ENCODE measurements around the gene JMJD4. TPM values are rescaled to one million over a fixed set of nuclear protein-coding genes. Genes with fewer than 3 reads are reported as not detected.

The JMJD4 gene, protein sequence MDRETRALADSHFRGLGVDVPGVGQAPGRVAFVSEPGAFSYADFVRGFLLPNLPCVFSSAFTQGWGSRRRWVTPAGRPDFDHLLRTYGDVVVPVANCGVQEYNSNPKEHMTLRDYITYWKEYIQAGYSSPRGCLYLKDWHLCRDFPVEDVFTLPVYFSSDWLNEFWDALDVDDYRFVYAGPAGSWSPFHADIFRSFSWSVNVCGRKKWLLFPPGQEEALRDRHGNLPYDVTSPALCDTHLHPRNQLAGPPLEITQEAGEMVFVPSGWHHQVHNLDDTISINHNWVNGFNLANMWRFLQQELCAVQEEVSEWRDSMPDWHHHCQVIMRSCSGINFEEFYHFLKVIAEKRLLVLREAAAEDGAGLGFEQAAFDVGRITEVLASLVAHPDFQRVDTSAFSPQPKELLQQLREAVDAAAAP
- 21.5 and 25.0 TPM in 2 replicates for total RNA-seq

- intact Hi-C loops (cut with micrococcal nuclease): loop anchor here (1.0 to 5.0 kb wide), 8 partner anchors 27 to 478 kb away; partner anchors contain the start of genes ARF1, IBA57 and ZNF678
These were observed at the start of gene JMJD4, which contains the start of gene SNAP47 for GRCh38 chr1:227734856-227735538. TSS of gene JMJD4 (minus strand) at chr1:227735302. CDS start at chr1:227735273, 29 bp downstream. TSS of gene SNAP47 (plus strand) at chr1:227735435. CDS start at chr1:227747737, 12,302 bp downstream.

DNA sequence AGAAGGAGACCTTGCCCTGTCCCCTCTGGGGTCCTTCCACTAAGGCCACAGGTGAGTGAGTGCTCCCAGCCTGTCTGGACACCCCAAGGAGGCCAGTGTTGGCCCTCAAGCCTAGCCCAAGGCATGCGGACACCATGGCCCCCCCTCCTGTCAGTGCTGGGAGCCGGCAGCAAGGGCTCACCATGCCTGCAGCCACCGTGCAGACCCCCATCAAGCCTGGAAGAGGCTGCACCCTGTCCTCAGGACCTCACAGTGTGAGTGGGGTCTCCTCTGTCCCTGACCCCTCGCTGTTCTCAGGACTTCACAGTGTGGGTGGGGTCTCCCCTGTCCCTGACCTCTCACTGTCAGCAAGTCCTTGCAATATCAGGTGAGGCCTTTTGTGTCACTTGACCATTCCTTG lies 47.1 kb upstream of the JMJD4 start:
- intact Hi-C loops (cut with micrococcal nuclease): no loop called here

DNA sequence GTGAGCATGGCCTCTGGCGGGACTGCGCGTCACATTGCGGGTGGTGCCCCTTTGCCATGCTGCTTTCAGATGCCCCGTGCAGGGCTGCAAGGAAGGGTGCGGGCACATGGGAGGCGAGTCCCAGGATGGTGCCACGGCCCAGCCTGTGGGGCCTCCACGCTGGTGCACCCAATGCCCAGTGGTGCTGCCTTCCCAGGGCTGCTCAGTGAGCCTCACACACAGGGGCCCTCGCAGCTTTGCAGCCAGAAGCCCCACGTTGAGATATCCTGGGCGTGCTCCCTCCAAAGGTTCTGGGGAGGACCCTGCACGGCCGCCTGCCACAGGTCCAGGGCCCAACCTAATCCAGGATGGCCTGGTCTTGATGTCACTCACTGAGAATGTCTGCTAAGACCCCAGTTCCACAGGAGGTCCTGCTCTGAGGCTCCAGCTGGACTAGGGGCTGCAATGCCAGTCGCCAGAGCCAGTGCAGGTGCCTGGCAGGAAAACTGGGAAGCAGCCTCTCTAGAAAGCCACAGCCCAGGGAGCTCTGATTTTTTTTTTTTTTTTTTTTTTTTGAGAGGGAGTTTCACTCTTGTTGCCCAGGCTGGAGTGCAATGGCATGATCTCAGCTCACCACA lies 46.3 kb upstream of the JMJD4 start:
- intact Hi-C loops (cut with micrococcal nuclease): no loop called here

- intact Hi-C loops (cut with micrococcal nuclease): no loop called here
These were observed 45.3 kb upstream of the JMJD4 start for GRCh38 chr1:227780101-227781044.

- intact Hi-C loops (cut with micrococcal nuclease): no loop called here
These were observed 44.6 kb upstream of the JMJD4 start for GRCh38 chr1:227779685-227780084.

DNA sequence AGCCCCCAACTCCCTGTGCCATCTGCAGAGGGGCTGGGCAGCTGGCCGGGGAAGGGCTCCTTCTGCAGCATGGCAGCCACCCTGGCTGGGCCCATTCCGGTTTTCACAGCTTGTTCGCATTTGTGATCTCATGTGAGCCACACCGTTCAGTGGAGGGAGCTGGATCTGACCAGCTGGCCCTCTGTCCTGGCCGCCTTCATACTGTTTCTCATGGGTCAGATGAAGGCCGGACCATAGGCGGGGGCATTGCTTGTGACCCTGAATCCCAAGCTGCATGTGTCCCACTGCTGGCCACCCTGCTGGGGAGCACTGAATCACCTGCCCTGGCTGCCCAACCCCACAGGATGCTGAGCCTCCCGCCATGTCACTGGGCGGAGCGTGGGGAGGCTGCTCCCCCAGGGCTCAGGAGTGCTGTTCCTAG lies 43.9 kb upstream of the JMJD4 start:
- intact Hi-C loops (cut with micrococcal nuclease): no loop called here

DNA sequence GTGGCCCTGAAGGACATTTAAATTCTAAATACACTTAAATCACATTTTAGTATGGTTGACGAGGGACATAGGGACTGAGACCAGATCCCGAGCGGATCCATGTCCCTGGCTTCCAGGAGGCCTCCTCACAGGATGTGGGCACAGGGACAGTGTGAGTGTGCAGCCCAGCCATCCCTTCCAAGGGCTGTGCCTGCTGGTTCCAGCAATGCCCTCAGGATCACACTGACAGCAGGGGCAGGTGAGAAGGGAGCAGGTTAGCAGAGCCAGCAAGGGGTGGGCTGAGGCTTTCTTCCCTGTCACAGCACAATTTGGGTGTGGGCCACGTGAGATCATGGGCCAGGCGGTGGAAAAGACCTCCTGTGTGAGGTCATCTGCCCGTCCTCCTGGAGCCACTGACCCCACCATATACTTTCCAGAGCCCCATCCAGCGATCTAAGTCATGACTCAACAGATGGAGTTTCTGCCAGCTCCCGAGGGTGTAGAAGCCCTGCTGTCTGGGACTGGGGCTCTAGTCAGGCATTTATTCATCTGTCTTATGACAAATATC lies 43.4 kb upstream of the JMJD4 start:
- intact Hi-C loops (cut with micrococcal nuclease): no loop called here

GRCh38 chr1:227777646-227778045 lies 42.5 kb upstream of the JMJD4 start:
- intact Hi-C loops (cut with micrococcal nuclease): no loop called here

GRCh38 chr1:227777156-227777555 lies 42.1 kb upstream of the JMJD4 start:
- intact Hi-C loops (cut with micrococcal nuclease): no loop called here

DNA sequence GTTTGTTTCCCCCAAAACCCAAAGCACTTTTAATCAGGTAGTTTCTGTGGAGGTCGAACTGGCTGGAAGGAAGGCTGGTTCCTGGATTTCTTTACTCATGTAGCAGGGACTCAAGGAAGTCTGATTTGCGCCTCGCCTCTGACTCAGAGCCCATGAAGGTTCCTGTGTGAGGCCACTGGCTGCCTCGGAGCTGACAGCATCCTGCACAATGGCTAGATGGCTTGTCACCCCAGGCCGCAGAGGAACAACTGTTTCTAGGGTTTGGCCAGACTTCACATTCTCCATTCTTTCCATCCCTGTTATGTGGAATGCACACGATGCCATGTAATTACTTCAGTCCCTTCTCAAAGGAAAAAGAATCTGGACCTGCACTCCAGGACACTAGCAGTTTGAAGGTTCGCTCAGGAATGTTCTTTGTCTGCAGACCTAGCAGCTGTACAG lies 41.2 kb upstream of the JMJD4 start:
- intact Hi-C loops (cut with micrococcal nuclease): no loop called here

DNA sequence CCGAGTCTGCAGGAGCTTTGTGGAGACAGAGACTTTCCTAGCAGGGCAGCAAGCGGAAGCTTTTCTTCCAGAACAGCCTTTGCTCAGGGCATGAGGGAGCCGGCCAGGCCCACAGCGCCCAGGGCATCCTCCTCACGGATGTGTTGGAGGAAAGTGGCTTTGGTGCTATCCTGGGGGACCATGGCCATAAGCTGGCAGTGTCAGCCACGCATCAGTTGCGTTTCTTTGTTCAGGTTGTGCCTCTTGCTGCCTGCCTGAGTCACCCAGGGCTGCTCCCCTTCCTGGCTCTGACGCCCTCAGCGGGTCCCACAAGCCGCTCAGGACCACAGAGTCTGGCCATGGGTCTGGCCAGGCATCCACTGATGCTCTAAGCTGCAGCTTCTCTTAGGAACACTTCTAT lies 40.7 kb upstream of the JMJD4 start:
- intact Hi-C loops (cut with micrococcal nuclease): no loop called here

- intact Hi-C loops (cut with micrococcal nuclease): no loop called here
These were observed 39.9 kb upstream of the JMJD4 start for GRCh38 chr1:227774821-227775661.

DNA sequence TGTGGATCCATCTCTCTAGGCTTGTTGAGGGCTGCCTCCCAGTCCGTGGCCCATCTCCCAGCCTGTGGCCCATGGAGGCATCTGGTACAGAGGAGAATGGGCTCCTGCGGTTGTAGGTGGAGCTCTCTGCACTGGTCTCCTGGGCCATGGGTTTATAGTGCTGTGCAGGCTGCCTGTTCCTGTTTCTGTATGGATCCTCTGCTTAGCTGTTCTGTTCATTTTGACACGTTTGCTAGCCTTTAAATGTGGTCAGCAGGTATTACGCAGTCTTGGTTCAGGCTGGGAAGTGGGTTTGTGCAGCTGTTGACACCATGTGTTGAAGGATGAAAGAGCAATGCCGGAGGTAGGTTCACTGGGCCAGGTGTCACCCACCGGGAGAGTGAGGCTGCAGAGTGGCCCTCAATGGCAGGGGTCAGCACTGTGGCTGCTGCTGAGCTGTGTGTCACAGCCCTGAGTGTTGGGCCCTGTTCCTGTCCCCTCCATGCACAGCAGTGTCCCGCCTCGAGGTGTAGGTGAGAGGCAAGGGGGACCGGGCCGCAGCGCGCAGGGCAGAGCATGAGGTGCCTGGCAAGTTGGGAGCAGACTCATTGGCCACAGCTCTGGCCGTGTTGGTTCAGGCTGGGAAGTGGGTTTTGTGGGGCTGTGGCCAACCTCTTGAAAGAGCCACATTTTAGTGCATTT lies 39.1 kb upstream of the JMJD4 start:
- intact Hi-C loops (cut with micrococcal nuclease): no loop called here

- intact Hi-C loops (cut with micrococcal nuclease): no loop called here
These were observed 38.5 kb upstream of the JMJD4 start for GRCh38 chr1:227773558-227773957.

DNA sequence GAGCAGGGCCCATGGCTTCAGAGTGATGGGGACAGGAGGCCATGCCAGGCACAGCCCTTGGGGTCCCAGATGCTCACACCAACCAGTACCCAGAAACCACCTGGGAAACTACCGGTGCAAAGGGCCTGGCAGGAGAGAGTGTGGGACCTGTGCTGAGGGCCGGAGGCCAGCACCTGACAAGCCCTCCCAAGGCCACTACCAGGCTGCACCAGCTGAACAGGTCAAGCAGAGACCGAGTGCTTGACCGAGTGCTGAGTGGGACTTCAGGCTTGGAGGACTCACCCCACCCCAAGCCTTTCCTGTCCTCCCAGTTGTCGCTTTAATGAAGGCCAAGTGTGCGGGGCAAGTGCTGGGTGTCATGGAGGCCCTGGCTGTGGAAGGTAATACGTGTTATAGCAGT lies 36.7 kb upstream of the JMJD4 start:
- intact Hi-C loops (cut with micrococcal nuclease): no loop called here

DNA sequence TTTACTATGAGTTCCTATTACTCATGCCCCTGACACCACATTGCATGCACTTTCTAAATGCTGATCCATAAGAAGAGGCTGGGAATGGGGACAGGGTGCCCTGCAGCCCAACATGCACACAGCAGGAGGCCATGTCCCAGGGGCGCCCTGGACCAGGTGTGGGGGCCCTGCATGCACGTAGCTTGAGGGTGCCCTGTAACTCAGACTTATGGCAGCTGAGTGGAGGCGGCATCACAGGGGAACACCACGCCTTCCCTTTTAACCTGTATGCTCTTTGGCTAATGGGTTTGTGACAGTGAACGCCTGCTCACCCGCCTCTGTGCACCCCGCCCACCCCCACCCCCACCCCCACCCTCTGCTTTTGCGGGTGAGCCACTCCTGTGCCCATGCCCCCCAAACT lies 36.2 kb upstream of the JMJD4 start:
- intact Hi-C loops (cut with micrococcal nuclease): no loop called here

DNA sequence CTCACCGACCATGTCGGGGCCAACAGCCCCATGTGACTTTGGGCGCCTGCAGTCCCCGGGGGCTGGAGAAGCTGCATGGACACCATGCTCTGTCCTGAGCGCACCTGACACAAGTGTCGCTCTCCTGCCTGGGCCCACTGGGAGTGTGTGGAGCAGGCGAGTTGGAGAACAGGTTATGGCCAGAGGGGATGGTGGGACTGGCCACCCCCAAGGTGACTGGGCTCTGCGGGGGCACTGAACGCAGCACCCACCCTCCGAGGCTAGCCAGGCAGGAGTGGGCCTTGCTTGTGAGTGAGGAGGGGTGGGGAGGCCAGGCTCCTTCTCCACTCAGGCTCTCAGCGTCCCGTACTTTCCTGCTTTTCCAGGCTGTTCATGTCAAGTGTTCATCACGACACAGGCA lies 35.7 kb upstream of the JMJD4 start:
- intact Hi-C loops (cut with micrococcal nuclease): no loop called here

DNA sequence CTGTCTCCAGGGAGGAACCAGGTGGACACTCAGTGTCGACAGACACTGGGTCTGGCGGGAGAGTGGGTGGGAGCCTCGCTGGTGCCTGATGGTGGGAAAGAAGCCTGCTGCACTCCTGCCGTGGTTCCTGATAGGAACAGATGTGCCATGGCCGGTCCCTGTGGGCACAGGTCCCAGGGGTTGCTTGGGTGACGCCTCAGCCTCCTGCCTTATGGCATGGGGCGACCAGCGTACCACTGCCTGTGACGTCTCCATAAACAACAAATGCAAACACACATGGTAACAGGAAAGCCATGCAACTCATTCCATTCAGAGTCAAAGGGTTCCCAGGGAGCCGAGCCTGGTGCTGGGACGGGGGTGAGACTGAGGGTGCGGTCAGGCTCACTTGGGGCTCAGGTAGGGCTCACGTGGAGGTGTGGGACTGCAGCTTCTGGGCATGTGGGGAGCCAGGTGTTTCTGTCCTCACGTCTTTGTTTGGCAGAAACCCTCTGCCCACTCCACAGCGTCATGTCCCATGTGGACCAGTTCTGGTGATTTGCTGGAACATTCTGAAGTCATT lies 34.9 kb upstream of the JMJD4 start:
- intact Hi-C loops (cut with micrococcal nuclease): loop anchor here (10.0 kb wide), 4 partner anchors 115 to 1135 kb away; partner anchors contain the start of gene ZNF678
